GM21526 (cell line): ENCODE measurements around the gene ZDHHC11B.
A peak's percentile ranks its signal among the peaks of the same experiment; 100 is the strongest.
"Not testable (repeated sequence)": the region's sequence is repeated elsewhere in the genome, so short reads cannot be mapped to it uniquely, and the experiment has no call there.

Source experiments
- ATAC-seq: cut with Tn5 transposase; IDR thresholded peaks from one replicate; pipeline ENCODE4 v1.9.1; 2021; ENCODE audit warnings: moderate library complexity; ENCODE audit not compliant: unreplicated experiment, low FRiP score

Gene ZDHHC11B

DNA sequence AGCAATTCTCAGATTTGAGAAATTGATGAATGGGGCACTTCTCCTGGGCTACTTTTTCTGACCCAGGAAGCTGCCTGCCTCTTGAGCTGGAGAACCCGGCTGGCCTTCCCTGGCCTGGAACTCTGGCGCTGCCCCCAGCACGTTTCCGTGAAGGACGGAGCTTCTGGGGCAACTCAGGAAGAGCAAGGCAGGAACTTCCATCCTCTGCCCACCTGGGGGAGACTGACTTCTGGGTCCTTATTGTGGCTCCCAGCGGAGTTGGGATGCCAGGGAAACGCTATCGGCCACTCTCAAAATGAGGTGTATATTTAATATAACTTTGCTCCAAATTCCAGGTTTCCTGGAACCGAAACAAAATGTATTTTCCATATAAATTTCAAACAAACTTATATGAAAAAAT lies 57.4 kb downstream of the ZDHHC11B start:
- not testable (repeated sequence) for ATAC-seq

DNA sequence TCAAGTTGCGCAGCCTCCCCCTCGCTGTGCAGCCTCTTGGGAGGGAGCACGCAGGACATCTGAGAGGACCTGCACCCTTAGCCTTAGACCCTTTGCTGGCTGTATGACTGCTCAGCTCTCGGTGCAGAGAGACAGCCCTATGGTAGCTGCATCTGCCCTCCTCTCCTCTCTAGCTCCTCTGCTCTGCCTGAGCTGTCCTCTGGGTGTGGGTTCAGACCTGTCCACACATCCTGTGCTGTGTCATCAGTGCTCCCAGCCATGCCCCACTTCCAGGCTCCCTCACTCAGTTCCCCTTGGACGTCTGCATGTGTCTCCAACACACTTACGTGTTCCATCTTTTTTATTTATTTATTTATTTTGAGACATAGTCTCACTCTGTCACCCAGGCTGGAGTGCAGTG lies 60.7 kb downstream of the ZDHHC11B start:
- not testable (repeated sequence) for ATAC-seq

DNA sequence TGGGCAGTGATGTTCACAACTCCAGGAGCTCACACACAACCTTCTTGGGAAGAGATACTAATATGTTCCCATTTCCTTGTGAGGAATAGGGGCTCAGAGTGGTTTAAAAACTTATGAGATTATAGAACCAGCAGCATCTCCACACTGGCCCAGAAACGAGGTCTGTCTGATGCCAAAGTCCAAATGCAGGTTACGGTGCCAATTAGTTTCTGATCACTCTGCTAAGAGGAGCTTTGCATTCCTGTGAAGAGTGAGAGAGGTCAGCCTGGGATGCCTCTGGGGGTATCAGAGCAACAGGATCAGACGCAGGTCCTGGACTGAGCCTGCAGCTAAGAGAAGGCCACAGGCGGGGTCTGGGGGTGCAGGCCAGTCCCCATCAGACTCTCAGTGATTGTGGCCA lies 61.2 kb downstream of the ZDHHC11B start:
- not testable (repeated sequence) for ATAC-seq

DNA sequence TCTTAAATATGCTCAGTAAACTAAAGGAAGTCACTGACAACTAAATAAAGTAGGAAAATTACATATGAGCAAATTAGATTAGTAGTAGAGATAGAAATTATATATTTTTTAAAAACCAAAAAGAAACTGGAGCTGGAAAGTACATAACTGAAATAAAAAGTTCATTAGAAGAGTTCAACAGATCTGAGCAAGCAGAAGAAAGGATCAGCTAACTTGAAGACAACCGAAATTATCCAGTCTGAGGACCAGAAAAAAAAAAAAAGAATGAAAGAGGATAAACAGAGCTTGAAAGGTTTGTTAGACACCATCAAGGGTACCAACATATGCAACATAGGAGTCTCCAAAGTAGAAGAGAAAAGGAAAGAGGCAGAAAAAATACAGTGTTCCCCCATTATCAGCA lies 65.2 kb downstream of the ZDHHC11B start:
- not testable (repeated sequence) for ATAC-seq

DNA sequence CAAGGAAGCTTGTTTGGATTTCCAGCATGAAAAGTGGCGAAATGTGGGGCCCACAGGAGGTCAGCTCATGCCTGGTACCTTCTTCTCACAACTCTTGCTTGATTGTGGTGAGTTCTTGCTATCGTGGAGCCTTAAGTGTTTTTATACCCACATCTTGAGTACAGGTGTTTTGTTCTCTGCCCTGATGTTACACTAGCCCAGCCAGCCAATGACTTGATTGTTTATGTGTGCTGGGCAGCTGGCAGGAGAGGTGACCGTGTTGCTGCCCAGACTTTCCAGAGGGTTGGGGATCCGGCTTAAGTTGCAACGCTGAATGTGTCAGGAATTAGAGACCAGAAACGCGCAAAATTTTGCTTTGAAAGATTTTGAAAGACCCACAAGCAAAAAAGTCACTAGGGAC lies 67.4 kb downstream of the ZDHHC11B start:
- ATAC-seq = no peak

DNA sequence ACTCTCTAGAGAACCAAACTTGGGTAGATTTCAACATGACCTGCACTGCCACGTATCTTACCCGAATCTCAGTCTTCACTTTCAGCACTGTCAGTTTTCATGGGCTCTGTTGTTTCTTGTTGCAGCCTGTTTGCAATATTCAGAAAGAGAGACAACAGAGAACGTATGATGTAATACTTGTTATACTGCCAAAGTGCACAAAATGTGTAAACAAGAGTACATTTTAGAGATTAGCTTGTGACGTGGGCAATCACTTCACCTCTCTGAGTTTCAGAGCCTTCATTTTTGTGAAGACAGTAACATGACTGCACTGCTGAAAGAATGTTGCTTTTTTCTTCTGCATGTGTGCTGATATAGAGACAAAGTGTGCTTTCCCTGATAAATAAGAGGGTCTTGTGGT lies 67.8 kb downstream of the ZDHHC11B start:
- not testable (repeated sequence) for ATAC-seq

DNA sequence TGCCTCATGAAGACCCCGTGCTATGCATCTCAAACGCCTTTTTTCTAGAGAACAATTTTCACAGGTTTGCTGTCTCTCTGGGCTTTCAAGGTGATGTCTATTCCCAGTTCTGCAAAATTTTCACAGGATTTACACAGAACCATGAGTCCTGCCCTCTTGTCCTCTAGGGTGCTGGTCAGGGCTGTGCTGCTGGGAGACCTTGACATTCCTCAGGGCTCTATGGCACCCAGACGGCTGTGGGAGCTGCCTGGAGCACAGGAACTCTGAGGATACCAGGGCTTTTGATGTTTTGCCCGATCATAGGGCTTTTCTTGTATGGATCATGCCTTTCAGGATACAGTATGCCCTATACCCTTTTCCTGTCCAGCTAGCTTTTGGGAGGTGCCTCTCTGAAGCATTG lies 68.9 kb downstream of the ZDHHC11B start:
- not testable (repeated sequence) for ATAC-seq

DNA sequence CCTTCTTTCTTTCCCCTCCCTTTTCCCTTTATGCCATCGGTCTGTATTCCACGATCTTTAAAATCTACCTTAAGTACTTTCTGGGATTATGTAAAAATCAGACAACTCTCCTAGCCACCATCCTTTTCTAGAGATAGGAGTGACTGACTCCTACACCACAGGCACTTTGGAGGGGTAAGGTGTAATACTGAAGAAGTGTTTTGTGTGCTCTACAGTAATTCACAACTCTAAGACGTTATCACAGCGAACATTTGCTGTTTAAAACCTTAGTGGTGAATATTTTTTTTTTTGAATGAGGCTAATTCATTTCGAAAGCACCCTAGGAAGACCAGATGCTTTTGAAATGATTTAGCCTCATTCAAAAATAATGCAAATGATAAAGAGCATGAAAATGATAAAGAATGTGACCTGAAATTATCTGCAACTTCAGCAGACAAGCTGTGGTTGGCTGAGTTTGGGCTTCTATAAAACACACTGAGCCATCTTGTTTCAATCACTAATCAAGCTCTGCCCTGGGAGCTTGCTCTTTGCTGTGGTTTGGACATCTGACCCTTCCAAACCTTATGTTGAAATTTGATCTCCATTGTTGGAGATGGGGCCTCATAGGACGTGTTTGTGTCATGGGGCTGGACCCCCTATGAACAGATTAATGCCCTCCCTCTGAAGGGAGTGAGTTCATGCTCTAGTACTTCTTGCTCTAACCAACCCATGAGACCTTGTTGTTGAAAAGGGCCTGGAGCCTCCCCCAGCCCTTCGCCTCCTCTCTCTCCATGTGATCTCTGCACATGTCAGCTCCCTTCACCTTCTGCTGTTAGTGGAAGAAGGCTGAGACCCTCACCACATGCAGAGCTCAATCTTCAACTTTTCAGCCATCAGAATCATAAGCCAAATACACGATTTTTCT lies 70.1 kb downstream of the ZDHHC11B start:
- ATAC-seq = not testable (repeated sequence)

DNA sequence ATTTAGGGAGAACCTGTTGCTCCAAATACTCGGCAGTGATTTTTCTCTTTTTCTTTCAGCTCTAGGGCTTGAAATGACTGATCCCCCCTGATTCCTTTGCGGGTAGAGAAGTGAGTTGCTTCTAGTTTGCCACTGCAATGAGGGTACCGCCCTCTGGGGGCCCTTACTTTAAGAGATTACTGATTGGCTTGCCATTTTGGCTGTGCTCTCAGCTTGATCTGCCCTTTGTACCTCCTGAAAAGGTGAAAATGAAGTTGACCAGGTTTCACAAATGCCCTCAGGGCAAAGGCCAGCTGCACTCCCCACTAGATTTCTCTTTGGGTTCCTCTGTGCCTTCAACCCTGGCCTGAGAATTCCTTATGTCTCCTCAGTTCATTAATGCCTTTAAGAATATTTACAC lies 70.8 kb downstream of the ZDHHC11B start:
- ATAC-seq = not testable (repeated sequence)

DNA sequence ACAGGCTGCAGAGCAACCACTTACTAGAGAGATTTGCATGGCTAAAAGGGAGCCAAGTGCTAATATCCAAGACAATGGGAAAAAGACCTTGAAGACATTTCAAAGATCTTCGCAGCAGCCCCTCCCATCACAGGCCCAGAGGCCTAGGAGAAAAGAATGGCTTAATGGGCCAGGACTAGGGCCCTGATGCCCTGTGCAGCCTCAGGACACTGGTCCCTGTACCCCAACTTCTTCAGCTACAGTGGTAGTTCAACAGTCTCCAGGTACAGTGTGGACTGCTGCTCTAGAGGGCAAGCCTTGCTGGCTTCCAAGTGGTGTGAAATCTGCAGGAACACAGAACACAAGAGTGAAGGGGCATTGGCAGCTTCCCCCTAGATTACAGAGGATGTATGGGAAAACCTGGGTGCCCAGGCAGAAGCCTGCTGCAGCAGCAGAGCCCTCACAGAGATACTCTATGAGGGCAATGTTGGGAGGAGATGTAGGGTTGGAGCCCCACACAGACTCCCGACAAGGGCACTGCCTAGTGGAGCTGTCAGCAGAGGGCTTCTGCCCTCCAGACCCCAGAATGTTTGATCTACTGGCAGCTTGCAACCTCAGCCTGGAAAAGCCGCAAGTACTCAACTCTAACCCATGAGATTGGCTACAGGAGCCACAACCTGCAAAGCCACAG lies 75.5 kb downstream of the ZDHHC11B start:
- not testable (repeated sequence) for ATAC-seq

DNA sequence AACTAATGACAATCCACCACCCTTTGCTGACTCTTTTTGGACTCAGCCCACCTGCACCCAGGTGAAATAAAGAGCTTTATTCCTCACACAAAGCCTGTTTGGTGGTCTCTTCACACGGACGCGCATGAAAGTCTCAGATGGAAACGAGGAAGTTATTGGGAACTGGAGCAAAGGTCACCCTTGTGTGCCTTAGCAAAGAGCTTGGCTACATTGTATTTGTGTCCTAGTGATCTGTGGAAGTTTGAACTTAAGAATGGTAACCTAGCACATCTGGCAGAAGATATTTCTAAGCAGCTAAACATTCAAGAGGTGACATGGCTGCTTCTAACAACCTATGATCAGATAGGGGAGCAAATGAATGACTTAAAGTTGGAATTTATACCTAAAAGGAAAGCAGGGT lies 76.2 kb downstream of the ZDHHC11B start:
- ATAC-seq = not testable (repeated sequence)

DNA sequence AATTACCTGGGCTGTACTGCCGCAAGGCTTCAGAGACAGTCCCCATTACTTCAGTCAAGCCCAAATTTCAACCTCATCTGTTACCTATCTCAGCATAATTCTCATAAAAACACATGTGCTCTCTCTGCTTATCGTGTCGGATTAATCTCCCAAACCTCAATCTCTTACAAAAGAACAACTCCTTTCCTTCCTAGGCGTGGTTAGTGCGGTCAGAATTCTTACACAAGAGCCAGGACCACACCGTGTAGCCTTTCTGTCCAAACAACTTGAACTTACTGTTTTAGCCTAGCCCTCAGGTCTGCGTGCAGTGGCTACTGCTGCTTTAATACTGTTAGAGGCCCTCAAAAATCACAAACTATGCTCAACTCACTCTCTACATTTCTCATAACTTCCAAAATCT lies 78.4 kb downstream of the ZDHHC11B start:
- ATAC-seq = not testable (repeated sequence)

DNA sequence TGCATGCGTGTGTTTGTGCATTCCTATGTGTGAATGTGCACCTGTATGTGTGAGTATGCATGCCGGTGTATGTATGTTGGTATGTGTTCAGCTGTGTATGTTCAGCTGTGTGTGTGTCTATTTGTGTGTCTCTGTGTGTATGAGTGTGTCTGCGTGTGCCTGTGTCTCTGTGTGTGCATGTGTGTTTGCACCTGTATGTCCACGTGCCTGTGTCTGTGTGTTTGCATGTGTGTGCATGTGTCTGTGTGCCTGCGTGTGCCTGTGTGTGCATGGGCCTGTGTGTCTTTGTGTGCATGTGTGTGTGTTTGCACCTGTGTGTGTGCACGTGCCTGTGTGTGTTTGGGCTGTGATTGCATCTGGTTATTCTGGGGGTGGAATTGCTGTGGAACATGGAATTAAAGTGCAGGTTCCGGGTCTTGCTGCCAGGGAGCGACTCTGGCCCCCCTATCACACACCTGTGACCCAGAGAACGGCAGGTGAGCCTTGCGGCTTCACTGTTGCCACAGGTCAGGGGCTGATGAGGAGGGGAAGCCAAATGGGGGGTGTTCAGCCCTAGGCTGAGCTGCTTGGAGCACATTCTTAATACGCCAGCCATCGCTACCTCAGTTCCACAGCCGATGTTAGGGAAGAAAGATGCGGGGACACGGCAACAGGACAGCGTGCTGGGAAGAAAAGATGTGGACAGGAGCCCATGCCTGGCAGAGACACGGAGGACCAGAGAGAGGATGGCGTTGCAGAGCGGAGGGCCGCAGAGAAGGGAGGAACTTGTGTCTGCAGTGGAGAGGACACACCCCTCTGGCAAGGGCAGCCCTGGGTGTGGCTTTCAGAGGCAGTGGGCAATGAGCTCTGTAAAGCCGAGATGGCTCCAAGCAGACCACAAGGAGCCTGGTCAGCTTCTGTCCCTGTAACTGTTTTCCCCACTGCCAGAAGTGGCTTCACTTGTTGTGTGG lies 87.5 kb downstream of the ZDHHC11B start:
- ATAC-seq = not testable (repeated sequence)

DNA sequence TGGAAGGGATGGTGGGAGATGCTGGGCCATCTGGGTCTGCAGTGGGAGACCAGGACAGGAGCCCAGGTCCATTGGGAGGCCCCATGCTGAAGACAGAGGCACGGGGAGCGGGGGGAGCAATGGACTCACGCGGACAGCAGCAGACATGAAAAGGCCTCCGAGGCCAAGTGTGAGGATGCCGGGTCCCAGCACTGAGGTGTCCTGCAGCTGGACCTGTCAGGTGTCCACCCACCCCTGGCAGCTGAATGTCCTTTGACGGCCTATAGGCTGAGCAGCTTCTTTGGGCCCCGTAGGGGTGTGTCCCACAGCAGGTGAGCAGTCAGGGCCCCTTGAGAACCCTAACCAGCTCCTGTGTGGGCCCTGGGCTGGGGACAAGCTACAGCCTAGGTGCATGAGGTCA lies 88.3 kb downstream of the ZDHHC11B start:
- ATAC-seq = not testable (repeated sequence)

DNA sequence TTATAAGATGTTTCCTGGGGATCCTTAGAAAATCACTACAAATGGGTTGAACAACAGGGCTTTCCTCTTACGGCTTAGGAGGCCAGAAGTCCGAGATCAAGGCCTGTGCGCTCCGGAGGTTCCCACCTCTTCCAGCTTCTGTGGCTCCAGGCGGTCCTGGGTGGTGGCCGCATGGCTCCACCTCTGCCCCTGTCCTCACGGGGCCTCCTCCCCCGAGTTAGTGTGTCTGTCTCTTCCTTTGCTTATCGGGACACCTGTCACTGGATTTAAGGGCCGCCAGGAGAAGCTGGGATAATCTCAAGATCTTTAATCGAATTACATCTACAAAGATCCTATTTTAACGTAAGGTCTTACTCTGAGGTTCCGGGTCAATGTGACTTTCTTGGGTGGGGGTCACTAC lies 89.1 kb downstream of the ZDHHC11B start:
- not testable (repeated sequence) for ATAC-seq

DNA sequence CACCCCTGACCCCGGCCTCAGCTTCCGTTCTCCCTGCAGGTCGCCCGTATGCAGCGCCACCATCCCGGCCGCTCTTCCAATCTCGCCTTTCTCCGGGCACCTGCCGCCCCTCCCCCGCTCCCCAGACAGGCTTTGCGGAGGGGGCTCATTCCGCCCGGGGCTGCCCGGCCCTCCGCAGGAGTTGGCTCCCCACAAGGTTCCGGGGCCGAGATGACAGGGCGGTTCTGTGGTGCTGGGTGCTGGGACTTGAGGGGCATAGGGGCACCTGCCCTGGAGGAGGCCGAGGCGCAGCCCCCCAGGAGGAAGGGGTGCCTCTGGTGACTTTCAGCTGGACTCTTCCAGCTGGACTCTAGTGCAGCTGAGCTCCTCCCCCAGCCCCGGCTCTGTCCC lies 90.5 kb downstream of the ZDHHC11B start:
- ATAC-seq = not testable (repeated sequence)

DNA sequence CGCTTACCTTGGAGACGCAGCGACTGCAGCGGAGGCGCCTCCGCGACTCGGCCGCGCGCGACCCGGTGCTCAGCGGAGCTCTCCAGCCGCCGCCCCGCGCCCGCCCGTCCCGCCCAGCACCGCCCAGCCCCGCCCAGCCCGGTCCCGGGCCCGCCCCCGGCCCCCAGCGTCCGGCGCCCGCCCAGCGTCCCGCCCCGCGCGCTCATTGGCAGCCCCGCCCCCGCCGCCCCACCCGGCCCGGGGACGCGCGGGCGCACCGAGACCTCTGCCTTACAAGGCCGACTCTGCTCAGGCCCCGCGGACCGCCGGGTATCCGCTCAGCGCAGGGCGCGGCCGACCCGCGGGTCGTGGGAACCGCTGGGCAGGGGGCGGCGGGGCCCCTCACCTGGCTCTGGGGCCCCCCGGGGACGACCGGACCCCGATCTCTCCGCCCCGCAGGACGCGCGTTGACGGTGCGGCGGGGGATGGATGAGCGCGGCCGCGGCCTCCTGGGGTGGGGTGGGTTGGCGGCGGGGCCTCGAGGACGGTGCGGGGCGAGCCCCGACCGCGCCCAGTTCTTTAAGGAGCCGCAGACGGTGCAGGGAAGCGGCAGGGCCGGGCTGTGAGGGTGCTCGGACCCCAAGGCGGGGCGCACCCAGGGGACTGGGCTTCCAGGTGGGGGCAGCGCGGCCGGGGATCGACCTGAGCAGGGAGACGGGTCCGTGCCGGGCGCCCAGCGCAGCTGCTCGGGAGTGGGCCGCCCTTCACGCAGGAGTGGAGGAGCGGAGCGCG lies 91.1 kb downstream of the ZDHHC11B start, which contains the start of gene TPPP:
TPPP (minus strand) TSS at position 82 of the 771 bp plus-strand sequence. CDS start 15,292 bp downstream, outside the sequence.
- ATAC-seq = peak; percentile 79

DNA sequence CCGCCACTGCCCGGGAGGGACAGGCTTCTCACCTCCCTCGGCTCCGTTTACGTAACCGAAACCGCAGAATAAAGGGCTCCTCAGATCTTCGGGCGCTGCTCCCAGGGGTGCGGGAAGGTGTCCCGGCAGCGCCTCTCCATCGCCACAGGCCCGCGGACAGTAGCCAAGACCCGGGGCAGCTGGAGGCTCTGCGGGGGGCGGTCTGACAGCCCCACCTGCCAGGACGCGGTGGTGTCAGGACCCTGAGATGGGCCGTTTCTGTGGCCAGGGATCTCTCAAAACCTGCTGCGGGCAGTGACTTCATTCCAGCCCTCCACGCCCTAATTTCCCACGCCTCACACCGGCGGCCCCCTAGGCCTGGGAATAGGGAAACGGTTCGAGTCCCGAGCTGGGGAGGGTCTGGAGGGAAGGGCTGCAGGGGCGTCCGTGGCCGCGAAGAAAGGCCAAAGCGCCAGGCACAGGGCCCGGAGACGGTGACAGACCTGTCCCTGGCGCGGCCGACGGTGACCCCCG lies 91.9 kb downstream of the ZDHHC11B start:
- peak; percentile 24 for ATAC-seq

DNA sequence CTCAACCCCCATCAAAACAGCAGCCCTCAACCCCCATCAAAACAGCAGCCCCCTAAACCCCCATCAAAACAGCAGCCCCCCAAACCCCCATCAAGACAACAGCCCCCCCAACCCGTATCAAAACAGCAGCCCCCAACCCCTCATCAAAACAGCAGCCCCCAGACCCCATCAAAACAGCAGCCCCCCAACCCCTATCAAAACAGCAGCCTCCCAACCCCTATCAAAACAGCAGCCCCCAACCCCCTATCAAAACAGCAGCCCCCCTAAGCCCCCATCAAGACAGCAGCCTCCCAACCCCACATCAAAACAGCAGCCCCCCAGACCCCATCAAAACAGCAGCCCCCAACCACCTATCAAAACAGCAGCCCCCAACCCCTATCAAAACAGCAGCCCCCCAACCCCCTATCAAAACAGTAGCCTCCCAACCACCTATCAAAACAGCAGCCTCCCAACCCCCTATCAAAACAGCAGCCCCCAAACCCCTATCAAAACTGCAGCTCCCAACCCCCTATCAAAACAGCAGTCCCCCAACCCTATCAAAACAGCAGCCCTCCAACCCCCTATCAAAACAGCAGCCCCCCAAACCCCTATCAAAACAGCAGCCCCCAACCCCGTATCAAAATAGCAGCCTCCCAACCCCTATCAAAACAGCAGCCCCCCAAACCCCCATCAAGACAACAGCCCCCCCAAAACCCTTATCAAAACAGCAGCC lies 92.6 kb downstream of the ZDHHC11B start:
- no peak for ATAC-seq
